Liver (tissue), 9 donors: ENCODE results near the gene AJAP1. TPM values are rescaled to one million over a fixed set of nuclear protein-coding genes. Genes with fewer than 3 reads are reported as not detected.

Experiments
- DNase-seq: peaks from one replicate; pipeline ENCODE4 v3.0.0-alpha.2; 2017; ENCODE audit warnings: low spot score
- H3K27ac ChIP-seq, 2 donors: one replicate each; pipeline ENCODE4 v1.7.0; 2013; ENCODE audit warnings: inconsistent platforms in 2 of 2, low read length in 2 of 2, control low read depth in 1 of 2, low read depth in 1 of 2, mild to moderate bottlenecking in 1 of 2
- H3K27me3 ChIP-seq, 4 donors: one replicate each; pipeline versions ENCODE4 v1.6.1 to v1.7.0; 2013; ENCODE audit warnings: low read length in 3 of 4, inconsistent platforms in 1 of 4, mild to moderate bottlenecking in 1 of 4, moderate library complexity in 1 of 4; ENCODE audit not compliant: control insufficient read depth in 4 of 4, insufficient read depth in 4 of 4
- H3K36me3 ChIP-seq, 4 donors: one replicate each; pipeline versions ENCODE4 v1.6.1 to v1.7.0; 2013; ENCODE audit warnings: low read length in 3 of 4, mild to moderate bottlenecking in 3 of 4, low read depth in 1 of 4, moderate library complexity in 1 of 4; ENCODE audit not compliant: control insufficient read depth in 4 of 4, insufficient read depth in 3 of 4
- H3K4me1 ChIP-seq, 4 donors: one replicate each; pipeline versions ENCODE4 v1.6.1 to v1.7.0; 2013; ENCODE audit warnings: low read length in 3 of 4, mild to moderate bottlenecking in 3 of 4, moderate library complexity in 1 of 4; ENCODE audit not compliant: control insufficient read depth in 4 of 4, insufficient read depth in 4 of 4
- H3K4me3 ChIP-seq, 3 donors: one replicate each; pipeline versions ENCODE4 v1.6.1 to v1.7.0; 2013; ENCODE audit warnings: low read length in 3 of 3, control low read depth in 1 of 3, low read depth in 1 of 3, mild to moderate bottlenecking in 1 of 3
- H3K9ac ChIP-seq, 2 donors: one replicate each; pipeline ENCODE4 v1.7.0; 2013; ENCODE audit warnings: low read length in 2 of 2, mild to moderate bottlenecking in 2 of 2, moderate library complexity in 2 of 2, control low read depth in 1 of 2, low read depth in 1 of 2
- H3K9me3 ChIP-seq, 4 donors: one replicate each; pipeline versions ENCODE4 v1.6.1 to v1.7.0; 2013; ENCODE audit warnings: low read length in 3 of 4; ENCODE audit not compliant: control insufficient read depth in 4 of 4
- EGR1 ChIP-seq, 2 donors: IDR thresholded peaks; 2 replicates each; pipeline ENCODE4 v1.6.1; 2016 to 2018; ENCODE audit warnings: antibody characterized with exemption in 2 of 2, low read depth in 2 of 2
- FOXA1 ChIP-seq: IDR thresholded peaks from 2 replicates; pipeline ENCODE4 v1.6.1; 2016; ENCODE audit warnings: antibody characterized with exemption
- FOXA2 ChIP-seq: IDR thresholded peaks from 2 replicates; pipeline ENCODE4 v1.6.1; 2016; ENCODE audit warnings: antibody characterized with exemption
- GABPA ChIP-seq, 2 donors: IDR thresholded peaks in 1 of 2; conservative IDR thresholded peaks in 1 of 2; 2 replicates each; pipeline ENCODE4 v1.6.1; 2016; ENCODE audit warnings: antibody characterized with exemption in 2 of 2, mild to moderate bottlenecking in 1 of 2, moderate library complexity in 1 of 2
- HNF4A ChIP-seq, 2 donors: conservative IDR thresholded peaks; 2 replicates each; pipeline ENCODE4 v1.6.1; 2016; ENCODE audit warnings: antibody characterized with exemption in 2 of 2, mild to moderate bottlenecking in 2 of 2
- HNF4G ChIP-seq: IDR thresholded peaks from 2 replicates; pipeline ENCODE4 v1.6.1; 2016; ENCODE audit warnings: antibody characterized with exemption
- JUND ChIP-seq, 2 donors: IDR thresholded peaks; 2 replicates each; pipeline ENCODE4 v1.6.1; 2016; ENCODE audit warnings: antibody characterized with exemption in 2 of 2
- NR2F2 ChIP-seq: IDR thresholded peaks from 2 replicates; pipeline ENCODE4 v1.6.1; 2016; ENCODE audit warnings: antibody characterized with exemption
- RAD21 ChIP-seq, 2 donors: IDR thresholded peaks; 2 replicates each; pipeline ENCODE4 v1.6.1; 2016; ENCODE audit warnings: antibody characterized with exemption in 2 of 2, mild to moderate bottlenecking in 2 of 2
- RXRA ChIP-seq, 2 donors: IDR thresholded peaks; 2 replicates each; pipeline ENCODE4 v1.6.1; 2017 to 2018; ENCODE audit warnings: antibody characterized with exemption in 2 of 2, mild to moderate bottlenecking in 1 of 2
- SP1 ChIP-seq: IDR thresholded peaks from 2 replicates; pipeline ENCODE4 v1.6.1; 2018; ENCODE audit warnings: antibody characterized with exemption, mild to moderate bottlenecking
- TAF1 ChIP-seq: conservative IDR thresholded peaks from 2 replicates; pipeline ENCODE4 v1.6.1; 2016; ENCODE audit warnings: antibody characterized with exemption, mild to moderate bottlenecking
- YY1 ChIP-seq: IDR thresholded peaks from 2 replicates; pipeline ENCODE4 v1.6.1; 2016; ENCODE audit warnings: antibody characterized with exemption, mild to moderate bottlenecking
- WGBS: extraction: QIAGEN DNeasy Blood & Tissue Kit; methylation state at CpG from one replicate; pipeline ENCODE4 v1.1.7; 2013; 5-methylcytosine and 5-hydroxymethylcytosine counted together
- polyA plus RNA-seq, 2 donors: library from polyadenylated mRNA; stranded (reverse) in 1 of 2; unstranded in 1 of 2; fragments of 200-250 nt in 1 of 2; fragments of >200 nt in 1 of 2; fragmentation: Nextera tagmentation in 1 of 2; extraction: Ambion mirVana in 1 of 2; gene quantifications; one replicate each; pipeline versions ENCODE4 v1.2.1 to v1.2.3, GENCODE V29; 2013 to 2015
- total RNA-seq, 2 donors: library from RNA; depleted of rRNA; stranded (reverse); fragments of >200 nt; gene quantifications; one replicate each; pipeline ENCODE4 v1.2.3, GENCODE V29; 2014
- TF ChIP-seq, protein P1 (sequence below): IDR thresholded peaks from 2 replicates; pipeline ENCODE4 v1.6.1; 2016; ENCODE audit warnings: antibody characterized with exemption, mild to moderate bottlenecking
- TF ChIP-seq, protein P2 (sequence below): IDR thresholded peaks from 2 replicates; pipeline ENCODE4 v1.6.1; 2016; ENCODE audit warnings: antibody characterized with exemption
- TF ChIP-seq, protein P3 (sequence below): IDR thresholded peaks from 2 replicates; pipeline ENCODE4 v1.6.1; 2016; ENCODE audit warnings: antibody characterized with exemption
- TF ChIP-seq, protein P4 (sequence below): fragments of 150-350 bp; IDR thresholded peaks from 2 replicates; pipeline ENCODE4 v1.5.1; 2017; ENCODE audit warnings: improper control_type of control experiment, low read depth, low read length; ENCODE audit not compliant: missing input control
- TF ChIP-seq, protein P5 (sequence below): IDR thresholded peaks from 2 replicates; pipeline ENCODE4 v1.6.1; 2016; ENCODE audit warnings: antibody characterized with exemption
- donor health status: healthy.
- donor health status: healthy.
- donor health status: healthy.
- donor health status: healthy.
- donor health status: healthy.

AJAP1 gene
- total and polyA plus RNA-seq, 4 donors = under 0.01 to 0.21 (median 0.08) TPM; not detected in 1

DNA sequence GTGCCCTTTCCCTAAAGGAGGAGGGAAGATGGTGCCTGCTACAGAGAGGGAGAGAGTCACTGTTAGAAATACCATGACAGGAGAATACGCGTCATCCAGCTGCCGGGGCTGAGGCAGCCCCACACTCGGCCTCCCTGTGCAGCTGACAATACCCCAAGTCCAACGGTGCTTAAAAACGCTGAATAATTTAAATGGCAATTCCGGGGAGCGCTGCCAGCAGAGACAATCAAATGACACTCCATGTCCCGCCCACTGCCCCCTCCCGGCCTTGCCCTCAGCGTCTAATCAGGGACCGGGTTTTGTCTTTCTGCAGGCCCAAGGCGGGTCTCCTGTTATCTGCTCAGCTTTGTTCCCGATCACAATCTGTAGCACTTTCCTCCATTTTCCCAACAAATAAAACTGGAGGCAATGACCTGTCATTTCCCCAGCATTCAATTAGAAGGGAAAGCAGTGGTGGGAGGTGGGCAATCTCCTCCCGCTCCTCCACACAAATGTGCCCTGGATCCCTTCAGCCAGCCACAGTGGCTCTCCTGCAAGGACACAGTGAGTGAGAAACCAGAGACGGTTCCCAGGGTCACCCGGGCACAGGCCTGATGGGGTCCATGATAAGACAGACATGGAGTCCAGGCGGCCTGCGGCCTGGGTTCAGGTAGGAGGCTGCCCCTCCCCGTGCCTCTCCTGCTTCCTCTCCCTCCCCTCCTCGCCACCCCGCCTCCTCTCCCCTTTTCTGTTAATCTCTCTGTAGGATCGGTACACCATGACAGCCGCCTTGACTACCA is 42.7 kb upstream of the AJAP1 start (continued):
- TF ChIP-seq, protein P1, sequence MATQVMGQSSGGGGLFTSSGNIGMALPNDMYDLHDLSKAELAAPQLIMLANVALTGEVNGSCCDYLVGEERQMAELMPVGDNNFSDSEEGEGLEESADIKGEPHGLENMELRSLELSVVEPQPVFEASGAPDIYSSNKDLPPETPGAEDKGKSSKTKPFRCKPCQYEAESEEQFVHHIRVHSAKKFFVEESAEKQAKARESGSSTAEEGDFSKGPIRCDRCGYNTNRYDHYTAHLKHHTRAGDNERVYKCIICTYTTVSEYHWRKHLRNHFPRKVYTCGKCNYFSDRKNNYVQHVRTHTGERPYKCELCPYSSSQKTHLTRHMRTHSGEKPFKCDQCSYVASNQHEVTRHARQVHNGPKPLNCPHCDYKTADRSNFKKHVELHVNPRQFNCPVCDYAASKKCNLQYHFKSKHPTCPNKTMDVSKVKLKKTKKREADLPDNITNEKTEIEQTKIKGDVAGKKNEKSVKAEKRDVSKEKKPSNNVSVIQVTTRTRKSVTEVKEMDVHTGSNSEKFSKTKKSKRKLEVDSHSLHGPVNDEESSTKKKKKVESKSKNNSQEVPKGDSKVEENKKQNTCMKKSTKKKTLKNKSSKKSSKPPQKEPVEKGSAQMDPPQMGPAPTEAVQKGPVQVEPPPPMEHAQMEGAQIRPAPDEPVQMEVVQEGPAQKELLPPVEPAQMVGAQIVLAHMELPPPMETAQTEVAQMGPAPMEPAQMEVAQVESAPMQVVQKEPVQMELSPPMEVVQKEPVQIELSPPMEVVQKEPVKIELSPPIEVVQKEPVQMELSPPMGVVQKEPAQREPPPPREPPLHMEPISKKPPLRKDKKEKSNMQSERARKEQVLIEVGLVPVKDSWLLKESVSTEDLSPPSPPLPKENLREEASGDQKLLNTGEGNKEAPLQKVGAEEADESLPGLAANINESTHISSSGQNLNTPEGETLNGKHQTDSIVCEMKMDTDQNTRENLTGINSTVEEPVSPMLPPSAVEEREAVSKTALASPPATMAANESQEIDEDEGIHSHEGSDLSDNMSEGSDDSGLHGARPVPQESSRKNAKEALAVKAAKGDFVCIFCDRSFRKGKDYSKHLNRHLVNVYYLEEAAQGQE = no peak
- TF ChIP-seq RXRA (IDR thresholded peaks at IDR 0.05) (no peak), HNF4A (conservative IDR thresholded peaks at IDR 0.05) (no peak)

DNA sequence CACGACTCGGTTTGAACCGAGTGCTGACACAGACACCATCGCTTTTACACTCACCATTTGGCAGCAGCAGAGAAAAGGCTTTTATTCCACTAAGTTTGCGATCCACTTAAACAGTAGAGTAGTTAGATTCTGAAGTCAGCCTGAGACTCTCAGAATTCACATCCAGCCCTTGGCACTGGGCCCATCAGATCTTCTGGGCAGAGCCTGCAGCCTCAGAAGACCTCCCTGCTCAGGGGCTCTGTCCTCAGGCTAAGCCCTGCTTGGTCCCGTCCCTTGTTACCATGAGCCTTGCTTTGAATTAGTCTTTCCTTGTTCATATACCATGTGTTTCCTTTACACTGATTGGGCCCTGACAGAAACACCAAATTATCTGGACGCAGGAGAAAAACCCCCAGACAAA is 41.4 kb upstream of the AJAP1 start:
- H3K9ac ChIP-seq = no peak overlapping the region
- no peak overlapping the region for H3K27ac ChIP-seq
- peaks cover 0 to 16% (median 5%) of the 10 kb centered on the region in 4 donors for H3K9me3 ChIP-seq
- no peak for TF ChIP-seq YY1
- TF ChIP-seq, protein P2, sequence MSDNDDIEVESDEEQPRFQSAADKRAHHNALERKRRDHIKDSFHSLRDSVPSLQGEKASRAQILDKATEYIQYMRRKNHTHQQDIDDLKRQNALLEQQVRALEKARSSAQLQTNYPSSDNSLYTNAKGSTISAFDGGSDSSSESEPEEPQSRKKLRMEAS = no peak
- no peak for TF ChIP-seq HNF4G
- TF ChIP-seq, protein P3, sequence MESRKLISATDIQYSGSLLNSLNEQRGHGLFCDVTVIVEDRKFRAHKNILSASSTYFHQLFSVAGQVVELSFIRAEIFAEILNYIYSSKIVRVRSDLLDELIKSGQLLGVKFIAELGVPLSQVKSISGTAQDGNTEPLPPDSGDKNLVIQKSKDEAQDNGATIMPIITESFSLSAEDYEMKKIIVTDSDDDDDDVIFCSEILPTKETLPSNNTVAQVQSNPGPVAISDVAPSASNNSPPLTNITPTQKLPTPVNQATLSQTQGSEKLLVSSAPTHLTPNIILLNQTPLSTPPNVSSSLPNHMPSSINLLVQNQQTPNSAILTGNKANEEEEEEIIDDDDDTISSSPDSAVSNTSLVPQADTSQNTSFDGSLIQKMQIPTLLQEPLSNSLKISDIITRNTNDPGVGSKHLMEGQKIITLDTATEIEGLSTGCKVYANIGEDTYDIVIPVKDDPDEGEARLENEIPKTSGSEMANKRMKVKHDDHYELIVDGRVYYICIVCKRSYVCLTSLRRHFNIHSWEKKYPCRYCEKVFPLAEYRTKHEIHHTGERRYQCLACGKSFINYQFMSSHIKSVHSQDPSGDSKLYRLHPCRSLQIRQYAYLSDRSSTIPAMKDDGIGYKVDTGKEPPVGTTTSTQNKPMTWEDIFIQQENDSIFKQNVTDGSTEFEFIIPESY = no peak
- no peak for TF ChIP-seq JUND (IDR thresholded peaks at IDR 0.05)
- no peak for TF ChIP-seq RAD21 (IDR thresholded peaks at IDR 0.05)
- no peak for TF ChIP-seq FOXA2
- TF ChIP-seq FOXA1 = no peak
- no peak for TF ChIP-seq SP1
- TF ChIP-seq NR2F2 = no peak
- no peak for TF ChIP-seq HNF4A (conservative IDR thresholded peaks at IDR 0.05)
- TF ChIP-seq RXRA (IDR thresholded peaks at IDR 0.05) = no peak
- no peak for TF ChIP-seq GABPA (IDR thresholded peaks at IDR 0.05 in 1 of 2, conservative IDR thresholded peaks at IDR 0.05 in 1 of 2)
- no peak for TF ChIP-seq TAF1
- TF ChIP-seq, protein P4, sequence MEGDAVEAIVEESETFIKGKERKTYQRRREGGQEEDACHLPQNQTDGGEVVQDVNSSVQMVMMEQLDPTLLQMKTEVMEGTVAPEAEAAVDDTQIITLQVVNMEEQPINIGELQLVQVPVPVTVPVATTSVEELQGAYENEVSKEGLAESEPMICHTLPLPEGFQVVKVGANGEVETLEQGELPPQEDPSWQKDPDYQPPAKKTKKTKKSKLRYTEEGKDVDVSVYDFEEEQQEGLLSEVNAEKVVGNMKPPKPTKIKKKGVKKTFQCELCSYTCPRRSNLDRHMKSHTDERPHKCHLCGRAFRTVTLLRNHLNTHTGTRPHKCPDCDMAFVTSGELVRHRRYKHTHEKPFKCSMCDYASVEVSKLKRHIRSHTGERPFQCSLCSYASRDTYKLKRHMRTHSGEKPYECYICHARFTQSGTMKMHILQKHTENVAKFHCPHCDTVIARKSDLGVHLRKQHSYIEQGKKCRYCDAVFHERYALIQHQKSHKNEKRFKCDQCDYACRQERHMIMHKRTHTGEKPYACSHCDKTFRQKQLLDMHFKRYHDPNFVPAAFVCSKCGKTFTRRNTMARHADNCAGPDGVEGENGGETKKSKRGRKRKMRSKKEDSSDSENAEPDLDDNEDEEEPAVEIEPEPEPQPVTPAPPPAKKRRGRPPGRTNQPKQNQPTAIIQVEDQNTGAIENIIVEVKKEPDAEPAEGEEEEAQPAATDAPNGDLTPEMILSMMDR = no peak
- no peak for TF ChIP-seq EGR1 (IDR thresholded peaks at IDR 0.05; ENCODE audit: low read depth in 2 of 2)
- TF ChIP-seq, protein P5, sequence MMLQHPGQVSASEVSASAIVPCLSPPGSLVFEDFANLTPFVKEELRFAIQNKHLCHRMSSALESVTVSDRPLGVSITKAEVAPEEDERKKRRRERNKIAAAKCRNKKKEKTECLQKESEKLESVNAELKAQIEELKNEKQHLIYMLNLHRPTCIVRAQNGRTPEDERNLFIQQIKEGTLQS = no peak
- WGBS = 78% methylated on average over 7 of the region's 7 CpGs
- no peak for DNase-seq
- no peaks in the 10 kb centered on the region for H3K4me1 ChIP-seq
- no peaks in the 10 kb centered on the region for H3K27me3 ChIP-seq
- H3K4me3 ChIP-seq = no peak overlapping the region
- H3K36me3 ChIP-seq = no peaks in the 10 kb centered on the region
